Stimulated activated CD8-positive, alpha-beta memory T cell treated with anti-CD3 and anti-CD28 coated beads, Interleukin-4, amount 100 ng/mL, for 24 hours (primary cell): ENCODE data around the gene ENTREP3.
A peak's percentile ranks its signal among the peaks of the same experiment; 100 is the strongest.
"Not testable (repeated sequence)": the region's sequence is repeated elsewhere in the genome, so short reads cannot be mapped to it uniquely, and the experiment has no call there.

ENCODE experiments used
- DNase-seq: peaks from one replicate; pipeline ENCODE4 v3.0.0-alpha.2; 2020; ENCODE audit warnings: low read depth

Gene ENTREP3

DNA sequence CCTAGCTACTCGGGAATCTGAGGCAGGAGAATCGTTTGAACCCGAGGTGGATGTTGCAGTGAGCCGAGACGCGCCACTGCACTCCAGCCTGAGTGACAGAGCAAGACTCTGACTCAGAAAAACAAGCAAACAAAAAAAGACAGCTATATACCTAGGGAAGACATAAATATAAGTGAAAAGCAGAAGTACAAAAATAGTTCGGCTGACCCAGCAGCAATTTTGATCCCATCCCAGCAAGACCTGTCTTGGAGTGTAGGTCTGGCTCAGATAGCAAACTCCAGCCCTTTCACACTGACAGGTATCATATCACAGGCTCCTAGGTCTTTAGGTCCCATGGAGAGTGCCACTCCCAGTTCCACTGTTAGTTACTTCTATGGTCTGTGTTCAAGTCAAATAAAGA is 32.2 kb downstream of the ENTREP3 start:
- DNase-seq, result no peak

GRCh38 chr1:155220211-155220965 is 34.9 kb downstream of the ENTREP3 start:
- DNase-seq, result not testable (repeated sequence)

DNA sequence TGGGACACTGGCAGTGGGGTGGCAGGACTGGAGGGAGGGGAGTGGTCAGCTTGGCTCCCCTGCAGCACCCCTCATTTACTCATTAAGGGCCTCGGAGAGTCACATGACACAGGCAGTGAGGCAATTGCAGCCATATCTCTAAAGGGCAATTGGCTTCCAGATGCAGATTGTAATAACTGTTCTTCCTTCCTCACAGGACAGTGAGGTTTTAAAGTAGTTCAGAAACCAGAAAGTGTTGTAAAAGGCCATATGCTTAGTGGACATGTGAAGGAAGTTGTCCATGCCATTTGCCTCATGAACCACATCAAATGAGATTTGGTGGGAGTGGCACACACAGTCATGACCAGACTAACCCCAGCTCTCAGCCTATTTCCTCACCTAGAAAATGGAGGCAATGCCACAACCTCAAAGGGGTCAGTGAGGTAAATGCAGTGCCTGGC is 35.7 kb downstream of the ENTREP3 start:
- DNase-seq, result no peak

GRCh38 chr1:155218854-155219591 is 36.3 kb downstream of the ENTREP3 start:
- DNase-seq, result no peak

GRCh38 chr1:155214702-155215101 is 40.6 kb downstream of the ENTREP3 start:
- not testable (repeated sequence) for DNase-seq

DNA sequence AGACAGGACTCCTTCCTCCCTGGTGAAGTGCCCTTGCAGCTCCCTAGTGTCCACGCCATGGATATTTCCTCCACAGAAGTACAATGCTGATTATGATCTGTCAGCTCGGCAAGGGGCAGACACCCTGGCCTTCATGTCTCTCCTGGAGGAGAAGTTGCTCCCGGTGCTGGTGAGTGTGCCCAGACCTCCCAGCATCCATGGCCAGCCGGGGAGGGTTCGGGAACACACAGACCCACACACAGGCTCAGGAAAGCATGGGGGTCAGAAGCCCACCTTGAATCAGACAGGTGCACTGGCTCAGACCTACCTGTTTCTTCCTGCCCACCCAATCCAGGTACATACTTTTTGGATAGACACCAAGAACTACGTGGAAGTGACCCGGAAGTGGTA is 43.2 kb downstream of the ENTREP3 start:
- not testable (repeated sequence) for DNase-seq

GRCh38 chr1:155211381-155212050 is 43.8 kb downstream of the ENTREP3 start:
- not testable (repeated sequence) for DNase-seq

DNA sequence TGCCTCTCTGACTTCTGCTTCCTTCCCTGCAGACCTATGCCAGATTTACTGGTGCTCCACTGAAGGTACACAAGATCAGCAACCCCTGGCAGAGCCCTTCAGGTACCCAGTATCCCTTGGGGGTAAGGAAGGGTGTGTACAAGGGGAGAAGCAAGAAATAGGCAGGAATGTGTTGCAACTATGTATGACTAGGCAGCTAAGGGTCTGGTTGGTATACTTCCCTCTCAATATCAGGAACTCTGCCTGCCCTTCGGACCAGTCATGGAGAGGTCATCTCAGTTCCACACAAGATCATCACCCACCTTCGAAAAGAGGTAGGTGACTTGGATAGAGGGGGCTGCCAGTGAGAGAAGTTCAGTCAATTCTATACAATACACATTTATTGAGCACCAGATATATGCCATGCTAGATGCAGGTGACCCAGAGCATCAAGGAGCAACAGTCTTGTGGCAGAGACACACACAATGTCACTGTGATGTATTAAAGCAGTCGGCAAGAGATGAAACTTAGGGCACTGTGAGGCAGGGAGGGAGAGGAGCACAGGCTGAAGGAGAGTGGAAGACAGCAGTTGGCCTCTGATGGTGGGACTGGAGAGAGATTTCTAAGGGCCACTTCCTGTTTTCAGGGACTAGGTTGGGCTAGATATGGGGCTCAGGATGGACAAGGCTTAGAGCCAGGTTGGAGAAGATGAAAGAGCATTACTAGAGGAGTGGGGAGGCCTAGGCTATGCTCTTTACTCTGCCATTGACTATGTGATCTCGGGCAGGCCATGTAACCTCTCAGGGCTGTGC is 44.8 kb downstream of the ENTREP3 start:
- no peak for DNase-seq

DNA sequence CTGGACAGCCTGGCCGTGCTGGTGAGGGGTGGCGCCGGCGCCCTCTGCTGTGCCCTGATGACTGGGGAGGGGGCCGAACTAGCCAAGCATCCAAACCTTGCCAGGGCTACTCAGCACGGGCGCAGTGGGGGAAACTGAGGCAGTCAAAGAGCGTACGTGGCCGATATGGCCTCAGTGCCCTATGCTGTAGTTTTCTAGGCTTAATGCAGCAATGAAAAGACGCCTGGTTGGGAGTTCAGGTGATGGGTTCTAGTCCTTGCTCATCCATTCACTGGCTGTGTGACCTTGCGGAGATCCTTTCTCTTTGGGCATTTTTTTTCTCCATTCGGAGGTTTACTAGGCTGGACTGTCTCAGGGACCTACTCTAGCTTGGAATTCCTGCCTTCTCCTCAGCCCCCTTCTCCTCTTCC is 46.0 kb downstream of the ENTREP3 start:
- DNase-seq, result no peak

- peak; percentile 85 for DNase-seq
These were observed 46.6 kb downstream of the ENTREP3 start, which contains the start of gene MTX1 for GRCh38 chr1:155208541-155209311. Gene MTX1, plus strand, starts transcription at chr1:155208695. Its CDS starts 110 bp downstream, at chr1:155208805.

- no peak for DNase-seq
These were observed 47.3 kb downstream of the ENTREP3 start, which contains the start of gene THBS3 for GRCh38 chr1:155207806-155208540. Gene THBS3, minus strand, starts transcription at chr1:155207897. Its CDS starts 21 bp downstream, at chr1:155207876.

DNA sequence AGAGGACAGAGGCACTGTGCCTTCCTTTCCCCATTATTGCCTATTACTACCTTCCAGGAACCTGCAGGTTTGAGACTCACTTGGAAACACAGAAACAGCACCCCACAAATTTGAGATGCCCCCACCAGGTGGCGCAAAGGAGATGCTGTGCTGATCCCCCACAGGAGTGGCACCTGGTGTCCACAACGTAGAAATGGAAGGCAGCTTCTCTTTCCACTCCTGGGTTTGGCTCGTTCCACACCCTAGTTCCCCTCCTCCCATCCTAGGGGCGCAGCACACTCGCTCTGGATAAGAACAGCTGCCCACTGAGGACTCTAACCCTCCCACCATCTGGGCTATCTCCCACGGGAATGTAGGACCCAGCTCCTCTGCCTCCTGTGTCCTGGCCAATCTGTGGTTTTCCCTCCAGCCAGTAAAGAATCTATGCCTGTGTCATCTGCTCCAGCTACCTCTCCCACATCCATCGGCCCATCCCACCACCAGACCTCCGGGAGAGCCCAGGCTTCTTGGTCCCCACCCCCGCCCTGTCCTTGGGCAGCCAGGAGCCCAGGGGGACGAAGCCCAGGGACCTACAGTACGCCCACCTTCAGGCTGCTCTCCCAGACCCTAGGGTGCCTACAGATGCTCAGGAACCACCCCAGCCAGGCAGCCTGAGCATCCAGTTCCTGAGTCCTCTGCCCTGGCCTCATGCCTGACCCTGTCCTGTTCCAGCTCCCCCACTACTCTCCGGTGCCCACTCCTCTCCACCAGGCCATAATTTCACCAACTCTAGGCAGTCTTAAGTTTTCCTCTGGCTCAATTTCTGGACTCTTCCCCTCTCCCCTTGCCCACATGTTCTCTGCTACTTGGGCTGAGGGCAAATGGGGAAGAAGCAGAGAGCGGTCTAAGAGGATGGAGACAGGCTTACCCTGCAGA is 48.1 kb downstream of the ENTREP3 start:
- DNase-seq, result peak; percentile 87

- DNase-seq, result no peak
These were observed 49.2 kb downstream of the ENTREP3 start for GRCh38 chr1:155205969-155206593.

- DNase-seq, result no peak
These were observed 50.2 kb downstream of the ENTREP3 start for GRCh38 chr1:155205035-155205434.

GRCh38 chr1:155202731-155203515 is 52.4 kb downstream of the ENTREP3 start:
- no peak for DNase-seq

GRCh38 chr1:155202198-155202597 is 53.1 kb downstream of the ENTREP3 start:
- DNase-seq, result no peak

DNA sequence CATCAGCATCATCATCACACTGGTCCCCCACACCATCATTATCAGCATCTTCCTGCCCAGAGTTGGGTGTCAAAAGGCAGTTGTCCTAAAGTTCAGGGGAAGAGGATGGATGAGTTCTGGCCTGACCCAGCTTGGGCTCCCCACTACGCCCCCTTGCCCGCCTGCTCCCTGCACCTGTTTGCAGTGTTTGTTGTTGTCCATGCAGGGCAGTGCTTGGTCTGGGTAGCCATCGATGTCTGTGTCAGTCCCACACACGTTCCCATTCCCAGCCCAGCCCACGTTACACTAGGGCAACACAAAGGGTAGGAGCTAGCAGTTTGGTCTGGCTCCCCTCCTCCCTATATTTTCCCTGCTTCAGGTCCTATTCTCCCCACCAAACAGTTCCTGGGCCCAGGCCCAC is 54.4 kb downstream of the ENTREP3 start:
- no peak for DNase-seq

- DNase-seq, result no peak
These were observed 55.5 kb downstream of the ENTREP3 start for GRCh38 chr1:155199792-155200191.
